NCI-H1694 treated with DMSO at 0.1 percent for 48 hours (cell line): Measurements from ENCODE around the gene AURKAIP1.
"Not testable (repeated sequence)": the region's sequence is repeated elsewhere in the genome, so short reads cannot be mapped to it uniquely, and the experiment has no call there.

Experiments used
- DNase-seq: peaks from one replicate; lab custom pipeline; 2025; lab: John Stamatoyannopoulos, UW

The AURKAIP1 gene

GRCh38 chr1:1374929-1375662 lies at the start of gene AURKAIP1:
TSS of gene AURKAIP1 (minus strand) at chr1:1375207. CDS start at chr1:1374756, 451 bp downstream.
- DNase-seq: peak; percentile 96

- DNase-seq: no peak
Observed at GRCh38 chr1:1424707-1425106, 49.7 kb upstream of the AURKAIP1 start.

- DNase-seq: no peak
Observed at GRCh38 chr1:1423245-1423597, 48.2 kb upstream of the AURKAIP1 start.

GRCh38 chr1:1422465-1423244 lies 47.6 kb upstream of the AURKAIP1 start:
- no peak for DNase-seq

GRCh38 chr1:1421907-1422464 lies 47.0 kb upstream of the AURKAIP1 start:
- DNase-seq: no peak

GRCh38 chr1:1421147-1421906 lies 46.3 kb upstream of the AURKAIP1 start, which contains the start of gene ANKRD65:
TSS of gene ANKRD65 (minus strand) at chr1:1421276. CDS start at chr1:1421005, 271 bp downstream.
- DNase-seq: peak; percentile 32

- DNase-seq: no peak
Observed at GRCh38 chr1:1420654-1421141, 45.7 kb upstream of the AURKAIP1 start.

GRCh38 chr1:1419813-1420653 lies 45.0 kb upstream of the AURKAIP1 start:
- no peak for DNase-seq

GRCh38 chr1:1419363-1419812 lies 44.4 kb upstream of the AURKAIP1 start:
- no peak for DNase-seq

GRCh38 chr1:1418464-1419362 lies 43.7 kb upstream of the AURKAIP1 start:
- DNase-seq: no peak

GRCh38 chr1:1417825-1418463 lies 42.9 kb upstream of the AURKAIP1 start:
- not testable (repeated sequence) for DNase-seq

GRCh38 chr1:1417396-1417795 lies 42.4 kb upstream of the AURKAIP1 start:
- DNase-seq: not testable (repeated sequence)

- no peak for DNase-seq
Observed at GRCh38 chr1:1415751-1416150, 40.7 kb upstream of the AURKAIP1 start.

- not testable (repeated sequence) for DNase-seq
Observed at GRCh38 chr1:1412311-1412902, 37.4 kb upstream of the AURKAIP1 start.

- no peak for DNase-seq
Observed at GRCh38 chr1:1411626-1412025, 36.6 kb upstream of the AURKAIP1 start.

- not testable (repeated sequence) for DNase-seq
Observed at GRCh38 chr1:1410238-1410637, 35.2 kb upstream of the AURKAIP1 start.

GRCh38 chr1:1407636-1408318 lies 32.8 kb upstream of the AURKAIP1 start:
- no peak for DNase-seq
